ENCODE results near the gene CREB3L1. TPM values are rescaled to one million over a fixed set of nuclear protein-coding genes. Genes with fewer than 3 reads are reported as not detected.
A peak's percentile ranks its signal among the peaks of the same experiment; 100 is the strongest.
"Not testable (repeated sequence)": the region's sequence is repeated elsewhere in the genome, so short reads cannot be mapped to it uniquely, and the experiment has no call there.

CREB3L1 gene
- total RNA-seq, 6 experiments from 2014 or later: 282 to 328 (median 310) TPM

DNA sequence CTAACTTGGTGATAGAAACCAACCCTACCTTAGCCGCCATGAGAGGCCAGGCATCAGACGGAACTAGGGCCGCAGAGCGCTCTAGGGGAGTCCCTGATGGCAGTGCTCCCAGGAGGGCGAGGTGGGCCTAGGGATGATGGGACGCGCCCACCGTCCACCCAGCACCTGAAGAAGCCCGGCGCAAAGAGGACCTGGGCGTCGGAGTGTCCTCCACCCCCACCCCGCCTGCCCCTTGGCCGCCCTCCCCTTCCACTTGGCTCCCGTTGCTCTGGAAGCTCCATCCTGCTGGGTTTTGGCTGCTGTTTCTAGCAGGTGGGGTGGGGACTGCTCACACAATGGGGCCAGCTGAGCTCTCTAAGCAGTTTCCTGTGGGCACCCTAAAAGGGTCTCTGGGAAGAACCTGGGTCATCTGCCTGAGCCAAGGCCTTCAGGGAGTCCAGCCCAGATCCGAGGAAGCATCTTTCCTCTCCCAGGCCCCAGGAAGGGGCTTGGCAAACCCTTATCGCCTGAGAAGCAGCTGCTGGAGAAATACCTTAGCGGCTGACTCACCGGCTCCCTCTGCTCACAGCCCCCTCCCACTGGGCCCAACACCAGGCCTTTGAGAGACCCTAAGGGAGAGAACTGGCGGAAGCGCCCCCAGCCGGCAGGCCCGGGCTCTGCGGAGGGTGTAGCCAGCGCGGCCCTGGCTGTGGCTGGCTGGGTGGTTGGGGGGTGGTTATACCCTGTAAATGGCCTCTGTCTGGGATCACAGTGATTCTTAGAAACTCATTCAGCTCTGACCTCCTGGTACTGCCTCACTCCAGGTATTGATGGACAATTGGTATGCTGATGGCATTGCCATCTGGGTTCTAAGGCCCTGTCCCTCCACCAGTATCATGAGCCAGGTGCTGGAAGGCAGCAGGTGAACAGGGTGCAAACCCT, 19.3 kb downstream of the CREB3L1 start:
- TF ChIP-seq, protein P1, sequence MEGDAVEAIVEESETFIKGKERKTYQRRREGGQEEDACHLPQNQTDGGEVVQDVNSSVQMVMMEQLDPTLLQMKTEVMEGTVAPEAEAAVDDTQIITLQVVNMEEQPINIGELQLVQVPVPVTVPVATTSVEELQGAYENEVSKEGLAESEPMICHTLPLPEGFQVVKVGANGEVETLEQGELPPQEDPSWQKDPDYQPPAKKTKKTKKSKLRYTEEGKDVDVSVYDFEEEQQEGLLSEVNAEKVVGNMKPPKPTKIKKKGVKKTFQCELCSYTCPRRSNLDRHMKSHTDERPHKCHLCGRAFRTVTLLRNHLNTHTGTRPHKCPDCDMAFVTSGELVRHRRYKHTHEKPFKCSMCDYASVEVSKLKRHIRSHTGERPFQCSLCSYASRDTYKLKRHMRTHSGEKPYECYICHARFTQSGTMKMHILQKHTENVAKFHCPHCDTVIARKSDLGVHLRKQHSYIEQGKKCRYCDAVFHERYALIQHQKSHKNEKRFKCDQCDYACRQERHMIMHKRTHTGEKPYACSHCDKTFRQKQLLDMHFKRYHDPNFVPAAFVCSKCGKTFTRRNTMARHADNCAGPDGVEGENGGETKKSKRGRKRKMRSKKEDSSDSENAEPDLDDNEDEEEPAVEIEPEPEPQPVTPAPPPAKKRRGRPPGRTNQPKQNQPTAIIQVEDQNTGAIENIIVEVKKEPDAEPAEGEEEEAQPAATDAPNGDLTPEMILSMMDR (IDR thresholded peaks at IDR 0.05): peak; percentile 83
- peaks cover 5% of the 10 kb centered on the region for H3K27me3 Mint-ChIP-seq (ENCODE audit: insufficient read depth)
- no peaks in the 10 kb centered on the region for H3K9me3 Mint-ChIP-seq
- H3K4me1 Mint-ChIP-seq (ENCODE audit: low read depth): peaks cover 82% of the 10 kb centered on the region
- H3K36me3 Mint-ChIP-seq (ENCODE audit: low read depth): peaks cover 11% of the 10 kb centered on the region
- peak overlapping the region; percentile 92 for H3K27ac Mint-ChIP-seq
- peak overlapping the region; percentile 87 for H3K4me3 Mint-ChIP-seq
- DNase-seq: peak; percentile 81

DNA sequence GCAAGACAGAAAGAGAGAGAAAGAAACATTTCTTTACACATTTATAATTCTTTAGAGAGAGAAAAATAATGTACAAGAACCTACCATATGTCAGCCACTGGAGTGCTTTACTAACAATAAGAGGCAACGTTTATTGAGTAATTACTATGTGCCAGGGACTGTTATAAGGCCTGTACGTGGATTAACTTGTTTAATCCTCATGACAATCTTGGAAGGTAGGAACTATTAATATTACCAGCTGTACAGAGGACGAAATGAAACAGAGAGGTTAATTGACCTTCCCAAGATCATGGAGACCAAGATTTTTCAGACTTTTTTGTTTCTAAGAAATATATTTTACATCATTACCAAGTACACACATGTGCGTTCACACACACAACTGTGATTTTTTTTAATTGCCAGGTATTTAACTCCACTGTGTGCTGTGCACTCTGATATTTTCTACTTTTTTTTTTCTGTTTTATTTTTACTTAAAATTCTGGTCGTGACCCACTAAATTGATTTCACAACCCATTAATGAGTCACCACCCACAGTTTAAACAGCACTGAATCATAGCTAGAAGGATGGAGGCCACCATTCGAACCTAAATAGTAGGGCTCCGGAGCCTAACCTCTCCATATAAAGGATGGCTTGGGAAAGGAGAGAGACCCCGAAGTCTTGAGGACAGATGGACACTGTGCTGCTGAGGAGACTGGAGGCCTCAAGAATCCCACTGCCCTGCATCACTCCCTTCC, 21.4 kb downstream of the CREB3L1 start:
- peaks cover 2% of the 10 kb centered on the region for H3K27me3 Mint-ChIP-seq (ENCODE audit: insufficient read depth)
- H3K27ac Mint-ChIP-seq: peak overlapping the region; percentile 90
- no peaks in the 10 kb centered on the region for H3K9me3 Mint-ChIP-seq
- H3K4me3 Mint-ChIP-seq: peak overlapping the region; percentile 81
- H3K36me3 Mint-ChIP-seq (ENCODE audit: low read depth): peaks cover 10% of the 10 kb centered on the region
- TF ChIP-seq, protein P1 (IDR thresholded peaks at IDR 0.05): no peak
- peak; percentile 84 for DNase-seq
- peaks cover 61% of the 10 kb centered on the region for H3K4me1 Mint-ChIP-seq (ENCODE audit: low read depth)

DNA sequence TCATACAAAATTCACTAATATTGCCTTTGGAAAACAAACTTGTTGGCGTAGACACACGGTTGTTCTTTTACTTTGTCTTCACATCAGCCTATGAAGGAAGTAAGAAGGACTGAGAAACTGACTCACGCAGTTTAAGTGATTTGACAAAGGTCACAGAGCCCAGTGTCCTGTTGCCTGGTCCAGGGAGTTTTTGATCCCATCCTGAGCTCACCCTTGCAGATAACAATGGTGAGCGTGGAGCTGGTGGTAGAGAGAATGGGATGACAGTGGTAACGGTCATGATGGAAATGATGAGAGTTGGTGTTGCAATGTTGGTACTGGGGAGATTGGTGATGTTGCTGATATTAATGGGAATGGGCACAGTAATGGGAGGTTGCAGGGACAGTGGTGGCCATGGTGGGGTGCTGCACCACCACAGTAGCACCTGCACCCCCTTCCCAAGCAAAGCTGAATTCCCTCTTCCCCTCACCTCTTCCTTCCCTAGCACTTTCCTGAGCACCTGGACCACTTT, 22.0 kb downstream of the CREB3L1 start:
- Mint-ChIP-seq H3K36me3 (ENCODE audit: low read depth) (peaks cover 10% of the 10 kb centered on the region), H3K4me1 (ENCODE audit: low read depth) (peaks cover 55% of the 10 kb centered on the region), H3K4me3 (peak overlapping the region; percentile 81), H3K27ac (peak overlapping the region; percentile 90), H3K9me3 (no peaks in the 10 kb centered on the region), H3K27me3 (ENCODE audit: insufficient read depth) (peaks cover 2% of the 10 kb centered on the region)
- TF ChIP-seq, protein P1 (IDR thresholded peaks at IDR 0.05): no peak; the same call in 1 of the 2 replicates
- peak; percentile 56 for DNase-seq

DNA sequence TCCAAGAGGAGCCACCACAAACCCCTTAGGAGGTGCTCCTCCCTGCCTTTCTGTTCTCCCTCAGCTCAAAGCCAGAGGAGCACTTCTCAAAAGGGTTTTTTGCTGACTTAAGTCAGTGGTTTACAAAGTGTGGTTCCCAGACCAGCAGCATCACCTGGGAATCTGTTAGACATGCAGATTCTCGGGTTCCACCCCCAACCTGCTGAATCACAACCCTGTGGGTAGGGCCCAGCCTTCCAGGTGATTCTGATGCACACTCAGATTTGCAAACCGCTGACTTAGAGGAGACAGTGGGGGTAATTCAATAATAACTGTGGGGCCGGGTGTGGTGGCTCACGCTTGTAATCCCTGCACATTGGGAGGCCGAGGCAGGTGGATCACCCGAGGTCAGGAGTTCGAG, 22.8 kb downstream of the CREB3L1 start:
- no peaks in the 10 kb centered on the region for H3K9me3 Mint-ChIP-seq
- peaks cover 2% of the 10 kb centered on the region for H3K27me3 Mint-ChIP-seq (ENCODE audit: insufficient read depth)
- H3K36me3 Mint-ChIP-seq (ENCODE audit: low read depth): peaks cover 13% of the 10 kb centered on the region
- TF ChIP-seq, protein P1 (IDR thresholded peaks at IDR 0.05): no peak
- no peak overlapping the region for H3K4me3 Mint-ChIP-seq
- peaks cover 51% of the 10 kb centered on the region for H3K4me1 Mint-ChIP-seq (ENCODE audit: low read depth)
- no peak for DNase-seq
- no peak overlapping the region for H3K27ac Mint-ChIP-seq

DNA sequence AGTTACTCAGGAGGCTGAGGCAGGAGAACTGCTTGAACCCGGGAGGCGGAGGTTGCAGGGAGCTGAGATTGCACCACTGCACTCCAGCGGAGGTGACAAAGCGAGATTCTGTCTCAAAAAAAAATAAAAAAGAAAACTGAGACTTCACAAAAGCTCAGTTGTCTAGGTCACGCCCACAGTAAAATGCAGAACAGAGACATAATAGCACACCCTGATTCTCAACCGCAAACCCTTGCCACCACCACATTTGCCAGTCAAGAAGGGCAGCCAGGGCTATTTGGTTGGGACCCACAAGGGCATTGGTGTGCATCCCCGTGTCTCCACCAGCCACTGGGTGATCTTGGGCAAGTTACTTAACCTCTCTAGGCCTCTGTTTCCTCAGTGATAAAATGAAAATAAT, 25.4 kb downstream of the CREB3L1 start:
- peaks cover 38% of the 10 kb centered on the region for H3K4me1 Mint-ChIP-seq (ENCODE audit: low read depth)
- no peak overlapping the region for H3K27ac Mint-ChIP-seq
- no peak for DNase-seq

DNA sequence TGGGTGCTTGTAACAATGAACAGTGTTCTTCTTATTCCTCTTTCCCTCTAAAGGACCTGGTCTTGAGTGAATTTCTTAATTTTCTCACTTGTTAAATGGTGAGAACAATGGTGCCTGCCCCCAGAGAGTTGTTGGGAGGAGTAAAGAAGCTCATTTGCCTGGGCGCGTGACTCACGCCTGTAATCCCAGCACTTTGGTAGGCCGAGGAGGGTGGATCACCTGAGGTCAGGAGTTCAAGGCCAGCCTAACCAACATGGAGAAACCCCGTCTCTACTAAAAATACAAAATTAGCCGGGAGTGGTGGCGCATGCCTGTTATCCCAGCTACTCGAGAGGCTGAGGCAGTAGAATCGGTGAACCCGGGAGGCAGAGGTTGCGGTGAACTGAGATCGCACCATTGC, 26.6 kb downstream of the CREB3L1 start:
- H3K4me3 Mint-ChIP-seq; DNase-seq; H3K27me3 Mint-ChIP-seq (ENCODE audit: insufficient read depth); H3K9me3 Mint-ChIP-seq; H3K27ac Mint-ChIP-seq: not testable (repeated sequence)
- H3K36me3 Mint-ChIP-seq (ENCODE audit: low read depth): peaks cover 26% of the 10 kb centered on the region
- peaks cover 35% of the 10 kb centered on the region for H3K4me1 Mint-ChIP-seq (ENCODE audit: low read depth)

More for the DNA sequence above, 25.4 kb downstream of the CREB3L1 start:
- no peak overlapping the region for H3K4me3 Mint-ChIP-seq
- no peaks in the 10 kb centered on the region for H3K9me3 Mint-ChIP-seq
- TF ChIP-seq, protein P1 (IDR thresholded peaks at IDR 0.05): no peak
- peaks cover 2% of the 10 kb centered on the region for H3K27me3 Mint-ChIP-seq (ENCODE audit: insufficient read depth)
- H3K36me3 Mint-ChIP-seq (ENCODE audit: low read depth): peaks cover 22% of the 10 kb centered on the region

All from HFFc6 (cell line).